GM18511 (cell line): ENCODE measurements around the gene CITED4.
"Not testable (repeated sequence)": the region's sequence is repeated elsewhere in the genome, so short reads cannot be mapped to it uniquely, and the experiment has no call there.

Experiments used
- ATAC-seq: cut with Tn5 transposase; IDR thresholded peaks from one replicate; pipeline ENCODE4 v1.9.1; 2021; ENCODE audit warnings: mild to moderate bottlenecking, moderate library complexity; ENCODE audit not compliant: unreplicated experiment

Gene CITED4, protein sequence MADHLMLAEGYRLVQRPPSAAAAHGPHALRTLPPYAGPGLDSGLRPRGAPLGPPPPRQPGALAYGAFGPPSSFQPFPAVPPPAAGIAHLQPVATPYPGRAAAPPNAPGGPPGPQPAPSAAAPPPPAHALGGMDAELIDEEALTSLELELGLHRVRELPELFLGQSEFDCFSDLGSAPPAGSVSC

DNA sequence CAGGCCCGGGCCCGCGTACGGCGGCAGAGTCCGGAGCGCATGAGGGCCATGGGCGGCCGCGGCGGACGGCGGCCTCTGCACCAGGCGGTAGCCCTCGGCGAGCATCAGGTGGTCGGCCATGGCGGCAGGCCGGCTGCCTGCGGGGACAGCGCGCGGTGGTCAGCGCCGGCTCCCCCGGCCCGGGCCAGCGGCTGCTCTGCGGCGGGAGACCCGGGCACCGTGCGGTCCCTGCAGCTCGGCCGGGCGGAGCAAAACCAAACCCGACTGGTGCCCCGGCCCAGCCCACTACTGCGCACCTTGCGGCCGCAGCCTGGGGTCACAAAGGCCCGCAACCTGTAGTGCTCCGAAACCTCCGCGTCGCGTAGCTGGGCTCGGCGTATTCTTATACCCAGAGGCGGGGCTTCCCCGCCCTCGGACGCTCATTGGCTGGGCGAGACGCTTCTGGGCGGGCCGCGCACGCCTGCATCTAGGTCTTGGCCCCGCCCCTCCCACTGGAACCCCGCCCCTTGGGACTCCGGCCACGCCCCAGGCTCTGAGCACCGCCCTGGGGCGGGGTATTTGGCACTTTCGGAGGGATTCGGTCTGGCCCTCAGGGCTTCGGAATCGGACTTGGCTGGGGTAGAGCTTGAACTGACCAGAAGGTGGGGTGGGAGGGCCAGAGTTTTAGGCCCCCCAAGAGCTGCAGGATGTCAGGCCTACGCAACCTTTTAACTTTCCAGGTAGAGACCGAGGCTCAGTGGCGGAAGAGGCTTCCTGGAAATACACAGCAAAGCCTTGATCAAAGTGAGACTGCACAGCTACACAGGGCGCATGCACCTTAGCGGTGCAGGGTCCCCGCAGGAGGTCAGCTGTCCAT lies at the start of gene CITED4:
Gene CITED4 (minus strand): TSS at position 356 of the 856 bp plus-strand sequence. CDS start 236 bp downstream, at position 120.
- peak; percentile 92 for ATAC-seq

DNA sequence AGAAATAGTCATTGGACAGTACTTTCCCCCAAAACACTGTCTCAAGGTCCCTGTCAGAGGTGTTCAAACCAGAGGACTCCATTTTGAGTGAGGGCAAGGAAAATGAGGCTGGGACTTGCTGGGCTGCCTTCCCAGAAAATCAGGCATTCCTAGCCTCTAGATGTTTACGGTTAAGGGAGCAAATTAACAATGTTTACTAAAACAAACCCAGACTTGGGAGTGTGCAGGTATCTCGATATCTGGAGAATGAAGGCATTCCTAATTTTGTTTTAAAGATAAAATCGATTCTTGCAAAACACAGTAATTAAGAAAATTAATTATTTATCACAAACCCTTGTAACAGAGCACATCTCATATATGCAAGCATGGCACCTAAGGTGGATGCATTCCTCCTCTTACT lies 48.9 kb upstream of the CITED4 start:
- ATAC-seq = no peak

DNA sequence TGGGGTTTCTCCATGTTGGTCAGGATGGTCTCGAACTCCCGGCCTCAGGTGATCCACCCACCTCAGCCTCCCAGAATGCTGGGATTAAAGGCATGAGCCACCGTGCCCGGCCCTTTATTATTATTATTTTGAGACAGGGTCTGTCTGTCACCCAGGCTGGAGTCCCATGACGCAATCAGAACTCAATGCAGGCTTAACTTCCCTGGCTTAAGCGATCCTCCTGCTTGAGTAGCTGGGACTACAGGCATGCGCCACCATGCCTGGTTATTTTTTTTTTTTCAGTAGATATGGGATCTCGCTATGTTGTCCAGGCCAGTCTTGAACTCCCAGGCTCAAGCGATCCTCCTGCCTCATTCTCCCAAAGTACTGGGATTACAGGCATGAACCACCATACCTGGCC lies 47.1 kb upstream of the CITED4 start:
- no peak for ATAC-seq

DNA sequence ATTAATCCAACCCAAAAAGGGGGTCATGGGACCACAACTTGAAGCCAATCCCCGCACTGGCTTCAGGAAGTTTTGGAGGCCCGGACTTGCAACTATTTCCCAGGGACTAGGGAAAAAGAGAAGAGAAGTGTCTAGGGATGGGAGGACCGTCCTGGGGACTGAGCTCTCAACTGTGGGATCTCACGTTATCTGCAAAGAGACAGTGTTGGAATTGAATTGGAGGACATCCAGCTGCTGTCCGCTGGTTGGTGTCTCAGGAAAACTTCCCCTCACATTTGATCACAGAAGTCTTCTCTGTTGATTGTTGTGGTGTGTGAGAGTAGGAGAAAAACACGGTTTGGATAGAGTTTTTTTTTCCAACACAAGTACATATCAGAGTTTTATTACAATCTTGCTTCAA lies 46.2 kb upstream of the CITED4 start:
- no peak for ATAC-seq

DNA sequence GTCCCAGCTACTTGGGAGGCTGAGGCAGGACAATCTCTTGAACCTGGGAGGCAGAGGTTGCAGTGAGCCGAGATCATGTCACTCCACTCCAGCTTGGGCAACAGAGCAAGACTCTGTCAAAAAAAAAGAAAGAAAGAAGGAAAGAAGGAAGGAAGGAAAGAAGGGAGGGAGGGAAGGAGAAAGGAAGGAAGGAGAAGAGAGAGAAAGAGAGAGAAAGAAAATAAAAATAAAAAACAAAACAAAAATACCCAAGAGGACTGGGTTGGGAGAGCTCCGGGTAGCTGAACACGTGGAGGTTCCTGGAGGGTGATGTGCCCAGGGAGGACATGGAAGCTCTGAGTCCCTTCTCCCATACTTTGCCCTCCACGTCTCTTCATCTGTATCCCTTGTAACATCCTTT lies 45.7 kb upstream of the CITED4 start:
- no peak for ATAC-seq

DNA sequence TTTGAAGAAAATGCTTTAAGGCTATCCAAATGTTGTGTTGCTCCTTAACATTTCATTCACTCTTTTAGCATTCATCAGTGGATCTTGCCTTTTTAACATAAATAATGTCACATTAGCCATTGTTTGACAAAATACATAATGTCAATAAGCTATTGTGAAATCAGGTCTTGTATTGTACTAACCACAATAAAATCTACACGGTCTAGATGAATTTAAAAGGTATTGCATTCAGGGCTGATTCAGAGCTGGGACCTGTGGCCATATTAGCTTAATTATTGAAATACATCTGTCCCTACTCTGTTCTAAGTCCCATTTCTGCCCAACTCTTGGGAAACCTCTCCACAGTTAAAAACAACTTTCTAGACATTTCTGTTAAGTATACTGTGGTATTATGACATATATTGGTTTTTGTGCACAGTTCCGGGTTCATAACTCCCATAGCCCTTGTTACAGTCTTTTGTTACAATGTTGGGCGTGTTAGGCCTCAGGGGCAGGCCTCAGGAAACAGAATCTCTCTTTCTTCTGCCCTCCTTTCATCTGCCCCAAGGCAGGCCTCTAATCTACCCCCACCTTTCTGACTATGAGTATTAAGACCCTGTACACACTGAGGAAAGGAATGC lies 44.7 kb upstream of the CITED4 start:
- no peak for ATAC-seq

DNA sequence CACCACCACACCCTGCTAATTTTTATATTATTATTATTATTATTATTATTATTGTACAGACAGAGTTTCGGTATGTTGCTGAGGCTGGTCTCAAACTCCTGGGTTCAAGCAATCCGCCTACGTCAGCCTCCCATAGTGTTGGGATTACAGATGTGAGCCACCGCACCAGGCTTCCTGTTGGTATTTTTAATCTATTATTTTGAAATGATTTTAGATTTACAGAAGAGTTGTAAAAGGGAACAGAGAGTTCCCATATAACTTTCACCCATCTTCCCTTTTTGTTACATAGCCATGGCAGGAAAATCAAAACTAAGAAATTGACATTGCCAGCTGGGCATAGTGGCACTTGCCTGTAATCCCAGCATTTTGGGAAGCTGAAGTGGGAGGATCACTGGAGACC lies 42.9 kb upstream of the CITED4 start:
- no peak for ATAC-seq

DNA sequence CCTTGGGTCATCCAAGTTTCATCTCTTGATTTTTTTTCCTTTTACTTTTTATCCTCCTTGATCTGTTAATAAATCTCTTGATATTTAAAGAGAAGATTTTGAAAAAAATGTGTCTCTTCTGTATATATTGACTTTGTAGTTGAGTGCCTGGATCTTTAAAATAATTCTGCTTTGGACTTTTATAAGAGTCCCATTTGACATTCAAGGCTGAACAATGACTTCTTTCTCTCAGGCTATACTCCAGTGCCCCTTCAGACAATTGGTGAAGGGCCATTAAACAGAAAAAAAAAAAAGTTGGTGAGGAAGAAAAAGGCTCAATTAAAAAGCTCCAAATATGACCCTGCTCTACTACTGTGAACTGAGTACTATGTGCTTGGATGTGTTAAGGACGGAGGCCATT lies 40.9 kb upstream of the CITED4 start:
- no peak for ATAC-seq

DNA sequence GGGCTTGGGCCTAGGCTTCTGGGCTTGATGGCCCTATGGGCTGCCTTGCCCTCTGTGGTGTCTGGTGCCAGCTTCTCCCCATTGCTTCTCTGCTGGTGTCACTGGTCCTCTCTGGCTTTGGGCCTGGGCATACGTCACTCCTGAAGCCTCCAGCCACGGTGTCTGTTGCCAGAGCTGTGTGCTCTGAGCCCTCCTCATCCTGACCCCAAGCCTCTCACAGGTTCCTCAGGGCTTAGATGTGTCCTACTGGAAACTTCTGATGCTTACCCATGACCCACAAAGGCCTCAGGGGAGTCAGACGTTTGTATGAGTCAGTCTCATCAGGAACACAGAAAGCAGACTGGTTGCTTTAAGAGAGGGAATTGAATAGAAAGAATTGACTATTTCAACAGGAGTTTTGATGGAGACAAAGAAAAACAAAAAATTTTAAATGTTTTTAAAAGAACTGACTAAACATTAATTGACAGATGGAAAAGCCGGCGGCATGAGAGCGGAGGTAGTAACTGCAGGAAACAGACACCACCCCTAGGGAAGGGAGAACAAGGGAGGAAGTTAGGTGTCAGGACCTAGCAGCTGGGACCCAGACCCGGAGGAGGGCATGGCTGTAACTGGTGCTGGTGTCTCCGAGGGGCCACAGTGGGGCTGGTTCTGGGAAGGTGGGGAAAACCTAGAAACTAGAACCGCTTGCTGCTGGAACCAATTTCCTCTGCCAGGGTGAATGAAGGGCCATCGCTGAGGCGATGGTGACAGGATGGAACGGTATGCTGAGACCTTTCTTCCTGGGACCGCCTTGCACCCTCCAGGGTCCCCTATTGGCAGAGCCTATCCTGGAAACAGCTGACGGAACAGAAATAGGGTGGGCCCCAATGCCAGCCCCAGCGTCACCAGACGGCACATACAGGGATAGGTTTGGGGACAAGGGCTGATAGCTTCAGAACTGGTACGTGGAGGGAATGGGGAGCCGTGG lies 40.0 kb upstream of the CITED4 start:
- ATAC-seq = no peak

DNA sequence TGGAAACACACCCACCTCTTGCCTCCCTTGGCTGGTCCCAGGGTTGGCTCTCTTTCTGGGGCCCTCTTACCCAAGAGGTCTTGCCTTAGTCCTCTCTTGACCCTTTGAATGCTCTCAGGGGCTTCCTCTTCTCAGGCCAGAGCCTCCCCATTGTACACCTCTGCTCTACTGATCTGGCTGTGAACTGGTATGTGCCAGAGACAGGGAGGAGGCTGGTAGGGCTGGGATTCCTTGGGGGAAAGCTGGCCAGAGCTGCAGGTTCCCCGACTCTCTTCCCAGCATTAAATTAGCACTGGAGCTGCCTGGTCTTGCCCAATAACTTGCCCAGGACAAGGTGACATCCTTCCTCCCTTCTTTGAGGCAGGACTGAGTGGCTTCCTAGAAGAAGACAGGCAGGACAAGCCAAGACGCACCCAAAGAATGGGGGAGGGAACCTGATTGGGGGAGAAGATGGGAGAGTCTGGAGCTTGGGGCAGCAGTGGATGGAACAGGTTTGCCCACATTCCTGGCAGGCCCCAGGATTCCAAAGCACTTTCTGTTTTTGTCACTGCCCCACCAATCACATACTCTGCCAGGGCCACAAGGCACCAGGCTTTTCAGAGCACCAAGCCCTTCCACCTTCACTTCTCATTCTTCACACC lies 37.2 kb upstream of the CITED4 start:
- ATAC-seq = no peak

DNA sequence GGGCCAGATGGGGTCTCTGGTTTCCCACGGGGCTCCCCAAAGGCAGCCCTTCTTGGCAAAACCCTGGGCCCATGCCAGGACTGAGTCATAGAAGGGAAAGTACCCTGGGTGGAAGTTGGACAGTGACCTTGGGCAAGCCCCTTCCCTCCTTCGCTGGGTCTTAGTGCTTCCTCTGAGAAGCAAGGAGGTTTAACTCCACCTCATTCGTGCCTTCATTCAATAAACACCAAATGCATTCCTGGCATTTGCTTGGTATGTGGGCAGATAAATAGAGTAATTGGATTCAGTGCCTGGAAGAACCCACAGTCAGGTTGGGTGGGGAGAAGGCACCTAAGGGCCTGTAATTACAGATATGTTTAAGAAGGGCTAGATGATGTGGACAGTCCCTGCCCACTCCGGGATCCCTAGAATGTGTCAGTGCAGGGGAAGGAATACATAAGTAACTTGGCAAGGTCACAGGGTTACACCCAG lies 36.3 kb upstream of the CITED4 start:
- ATAC-seq = no peak

DNA sequence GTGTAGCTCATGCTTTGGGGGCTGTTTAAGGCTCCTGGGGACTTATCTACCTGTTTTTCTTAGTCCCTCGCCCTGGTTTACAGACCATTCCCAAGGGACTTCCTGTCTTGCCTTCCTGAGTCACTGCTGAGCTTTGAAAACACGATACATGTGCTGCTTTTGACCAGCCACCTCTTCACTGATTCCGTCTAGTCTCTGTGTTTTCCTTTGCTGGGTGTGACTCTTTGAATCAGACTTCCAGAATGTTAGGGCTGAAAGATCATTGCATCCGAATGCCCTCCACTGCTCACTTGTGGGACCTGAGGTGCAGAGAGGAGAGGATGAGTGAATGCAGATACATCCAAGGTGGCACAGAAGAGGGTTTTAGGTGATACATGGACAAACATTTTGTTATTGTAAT lies 35.4 kb upstream of the CITED4 start:
- ATAC-seq = no peak

DNA sequence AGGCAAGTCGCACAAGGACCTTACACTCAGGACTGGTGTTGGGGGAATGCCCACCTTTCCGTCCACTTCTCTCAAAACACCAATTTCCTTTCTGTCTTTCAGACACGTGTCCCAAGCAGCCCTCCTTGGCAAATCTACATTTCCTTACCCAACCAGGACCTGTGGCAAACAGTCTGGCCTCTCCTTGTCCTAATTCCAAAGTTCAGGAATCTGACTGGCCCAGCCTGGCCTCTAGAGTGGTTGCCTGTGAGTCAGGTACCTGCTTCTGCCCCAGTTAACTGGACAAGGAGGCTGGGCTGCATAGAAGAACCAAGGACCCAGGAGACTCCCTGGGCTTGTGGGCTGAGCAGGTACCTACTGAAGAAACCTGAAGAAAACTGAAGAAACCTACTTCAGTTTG lies 34.3 kb upstream of the CITED4 start:
- no peak for ATAC-seq

DNA sequence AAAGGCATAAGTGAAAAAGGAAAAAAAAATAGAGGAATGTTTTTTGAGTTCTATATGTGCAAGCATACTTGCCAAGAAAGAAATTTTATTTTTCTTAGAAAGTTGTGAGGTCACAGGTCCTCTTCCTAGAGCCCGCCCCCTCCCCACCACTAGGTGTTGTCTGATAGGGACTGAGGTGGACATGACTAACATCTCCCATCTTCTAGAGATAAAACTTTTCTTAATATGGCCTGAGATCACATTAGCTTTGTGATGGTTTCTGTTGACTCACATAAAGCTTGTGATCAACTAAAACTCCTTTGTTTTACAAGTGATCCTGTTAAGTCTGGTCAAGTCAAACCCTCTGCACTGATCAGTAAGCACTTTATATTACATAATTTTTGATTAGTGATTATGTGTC lies 33.4 kb upstream of the CITED4 start:
- no peak for ATAC-seq

DNA sequence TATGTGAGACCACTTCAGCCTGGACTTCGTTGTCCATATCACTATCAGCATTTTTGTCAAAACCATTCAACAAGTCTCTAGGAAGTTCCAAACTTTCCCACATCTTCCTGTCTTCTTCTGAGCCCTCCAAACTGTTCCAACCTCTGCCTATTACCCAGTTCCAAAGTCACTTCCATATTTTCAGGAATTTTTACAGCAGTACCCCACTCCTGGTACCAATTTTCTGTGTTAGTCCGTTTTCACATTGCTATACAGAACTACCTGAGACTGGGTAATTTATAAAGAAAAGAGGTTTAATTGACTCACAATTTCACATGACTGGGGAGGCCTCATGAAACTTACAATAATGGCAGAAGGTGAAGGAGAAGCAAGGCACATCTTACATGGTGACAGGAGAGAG lies 32.7 kb upstream of the CITED4 start:
- not testable (repeated sequence) for ATAC-seq

DNA sequence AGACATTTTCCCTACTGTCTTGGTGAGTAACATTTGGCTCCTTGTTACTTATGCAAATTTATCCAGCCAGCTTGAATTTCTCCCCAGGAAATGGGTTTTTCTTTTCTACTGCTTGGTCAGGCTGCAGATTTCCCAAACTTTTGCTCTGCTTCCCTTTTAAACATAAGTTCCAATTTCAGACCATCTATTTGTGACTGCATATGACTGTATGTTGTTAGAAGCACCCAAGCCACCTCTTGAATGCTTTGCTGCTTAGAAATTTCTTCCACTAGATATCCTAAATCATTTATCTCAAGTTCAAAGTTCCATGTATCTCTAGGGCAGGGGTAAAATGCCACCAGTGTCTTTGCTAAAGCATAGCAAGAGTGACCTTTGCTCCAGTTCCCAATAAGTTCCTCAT lies 32.3 kb upstream of the CITED4 start:
- no peak for ATAC-seq

DNA sequence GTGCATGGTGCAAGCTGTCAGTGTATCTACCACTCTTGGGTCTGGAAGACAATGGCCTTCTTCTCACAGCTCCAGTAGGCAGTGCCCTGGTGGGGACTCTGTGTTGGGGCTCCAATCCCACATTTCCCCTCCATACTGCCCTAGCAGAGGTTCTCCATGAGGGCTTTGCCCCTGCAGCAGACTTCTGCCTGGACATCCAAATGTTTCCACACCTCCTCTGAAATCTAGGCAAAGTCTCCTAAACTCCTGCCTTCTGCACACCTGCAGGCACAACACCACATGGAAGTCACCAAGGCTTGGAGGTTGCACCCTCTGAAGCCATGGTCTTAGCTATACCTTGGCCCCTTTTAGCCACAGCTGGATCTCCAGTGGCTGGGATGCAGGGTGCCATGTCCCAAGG lies 31.8 kb upstream of the CITED4 start:
- ATAC-seq = no peak

DNA sequence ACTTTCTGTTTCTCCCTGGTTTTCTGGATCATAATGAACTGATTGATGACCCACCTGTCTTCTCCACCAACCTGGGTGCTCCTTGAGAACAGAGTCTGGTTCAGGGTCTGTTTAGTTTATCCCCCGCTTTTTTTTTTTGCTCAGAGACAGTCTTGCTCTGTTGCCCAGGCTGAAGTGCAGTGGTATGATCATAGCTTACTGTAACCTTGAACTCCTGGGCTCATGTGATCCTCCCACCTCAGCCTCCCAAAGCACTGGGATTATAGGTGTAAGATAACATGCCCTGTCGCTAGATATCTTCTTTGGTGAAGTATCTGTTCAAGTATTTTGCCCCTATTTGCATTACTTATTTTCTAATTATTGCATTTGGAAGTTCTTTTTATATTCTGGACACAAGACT lies 30.2 kb upstream of the CITED4 start:
- ATAC-seq = no peak

DNA sequence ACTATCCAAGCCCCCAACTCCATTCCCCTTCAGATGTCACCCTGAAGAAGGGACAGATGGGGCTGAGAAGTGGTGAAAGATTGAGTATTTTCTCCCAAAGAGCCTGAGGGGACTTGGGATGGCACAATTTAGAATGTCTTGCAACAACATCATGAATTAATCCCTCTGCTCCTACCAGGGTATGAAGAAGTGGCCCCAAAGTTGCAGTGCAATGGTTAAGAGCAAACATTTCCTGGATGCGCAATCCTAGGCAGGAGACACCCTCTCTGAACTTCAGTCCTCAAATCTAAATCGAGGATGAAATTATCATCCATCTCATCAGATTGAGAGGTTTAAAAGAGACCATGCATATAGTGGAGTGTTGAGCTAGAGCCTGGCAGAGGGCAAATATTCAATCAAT lies 28.6 kb upstream of the CITED4 start:
- ATAC-seq = no peak

DNA sequence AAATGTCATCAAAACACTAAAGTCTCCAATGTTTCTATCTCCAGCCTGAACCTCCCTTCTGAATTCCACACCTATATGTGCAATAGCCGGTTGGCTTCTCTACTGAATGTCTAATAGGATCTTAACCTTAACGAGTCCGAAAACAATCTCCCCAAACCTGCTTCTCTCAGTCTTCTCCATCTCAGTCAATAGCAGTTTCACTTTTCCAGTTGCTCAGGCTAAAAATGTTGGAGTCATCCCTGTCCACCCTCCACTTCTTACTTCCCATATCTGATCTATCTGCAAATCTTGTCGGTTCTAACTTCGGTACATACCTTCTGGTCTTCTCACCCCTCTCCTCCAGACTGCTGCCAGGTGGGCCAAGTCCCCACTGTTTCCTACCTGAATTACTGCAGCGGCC lies 25.5 kb upstream of the CITED4 start:
- ATAC-seq = no peak

DNA sequence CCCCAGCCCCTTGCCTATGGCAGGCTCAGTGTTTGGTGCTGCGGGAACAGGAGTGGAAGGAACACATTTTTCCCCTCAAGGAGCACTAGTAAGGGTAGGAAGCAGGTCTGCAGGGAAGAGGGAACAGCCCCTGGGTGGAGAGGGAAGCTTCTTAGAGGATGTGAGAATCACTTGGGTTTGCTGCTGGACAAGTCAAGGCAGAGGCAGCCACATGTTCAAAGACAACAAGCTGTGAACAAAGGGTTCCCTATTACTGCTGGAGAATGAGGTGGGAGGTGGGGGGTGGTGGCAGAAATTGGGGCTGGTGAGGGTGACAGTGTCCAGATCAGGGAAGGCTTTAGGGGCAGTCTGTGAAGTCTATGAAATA lies 24.8 kb upstream of the CITED4 start:
- no peak for ATAC-seq
